CD4-positive, alpha-beta T cell (primary cell): ENCODE measurements around the gene RRAS. TPM values are rescaled to one million over a fixed set of nuclear protein-coding genes. Genes with fewer than 3 reads are reported as not detected.

Source experiments
- ATAC-seq: fragments of 200-7000 bp; cut with Tn5 transposase; one replicate; pipeline ENCODE4 v1.10.0; 2022; ENCODE audit warnings: mild to moderate bottlenecking; ENCODE audit not compliant: poor library complexity
- CTCF ChIA-PET: fragments of 350-600 bp; sonication (Branson Sonifier 250); formaldehyde crosslinking; loops from one replicate; lab custom pipeline; 2021; ENCODE audit warnings: antibody characterized with exemption, inconsistent platforms; lab: Charles Lee
- POLR2A ChIA-PET: fragments of 350-600 bp; sonication (Branson Sonifier 250); formaldehyde crosslinking; loops from one replicate; lab custom pipeline; 2021; ENCODE audit warnings: antibody characterized with exemption, inconsistent platforms; lab: Charles Lee
- DNase-seq, 14 experiments: peaks; one replicate each; pipeline ENCODE4 v3.0.0-alpha.2; 2013 to 2020; ENCODE audit warnings: mixed read lengths in 2 of 14
- H3K27ac ChIP-seq, 2 donors: one replicate each; pipeline versions ENCODE4 v1.5.1 to v1.7.0; 2013; ENCODE audit warnings: low read length in 2 of 2, low read depth in 1 of 2, mild to moderate bottlenecking in 1 of 2
- H3K27me3 ChIP-seq, 2 experiments: 1 replicate in 1 of 2; 2 replicates in 1 of 2; pipeline versions ENCODE4 v1.6.1 to v1.7.0; 2013; ENCODE audit warnings: low read length in 2 of 2, control low read depth in 1 of 2, mild to moderate bottlenecking in 1 of 2, moderate library complexity in 1 of 2; ENCODE audit not compliant: insufficient read depth in 2 of 2, control insufficient read depth in 1 of 2
- H3K36me3 ChIP-seq: one replicate; pipeline ENCODE4 v1.6.1; 2013; ENCODE audit warnings: low read length, control low read depth; ENCODE audit not compliant: insufficient read depth
- H3K4me1 ChIP-seq: one replicate; pipeline ENCODE4 v1.6.1; 2013; ENCODE audit warnings: low read length, control low read depth; ENCODE audit not compliant: insufficient read depth
- H3K4me3 ChIP-seq: one replicate; pipeline ENCODE4 v1.5.1; 2013; ENCODE audit warnings: mild to moderate bottlenecking, low read length, moderate library complexity
- H3K9me3 ChIP-seq, 2 experiments: 1 replicate in 1 of 2; 2 replicates in 1 of 2; pipeline versions ENCODE4 v1.6.1 to v1.7.0; 2013; ENCODE audit warnings: low read length in 2 of 2, mild to moderate bottlenecking in 2 of 2, control low read depth in 1 of 2, moderate library complexity in 1 of 2; ENCODE audit not compliant: control insufficient read depth in 1 of 2, insufficient read depth in 1 of 2
- H3K27ac Mint-ChIP-seq: one replicate; pipeline ENCODE4 v1.8.0; 2020; ENCODE audit warnings: mixed read lengths
- H3K27me3 Mint-ChIP-seq: one replicate; pipeline ENCODE4 v1.8.0; 2021; ENCODE audit warnings: mixed read lengths
- H3K36me3 Mint-ChIP-seq: one replicate; pipeline ENCODE4 v1.8.0; 2021; ENCODE audit warnings: low read depth, mixed read lengths
- H3K4me1 Mint-ChIP-seq: one replicate; pipeline ENCODE4 v1.8.0; 2021; ENCODE audit warnings: low read depth, mixed read lengths
- H3K4me3 Mint-ChIP-seq: one replicate; pipeline ENCODE4 v1.8.0; 2020; ENCODE audit warnings: mild to moderate bottlenecking, mixed read lengths
- H3K9me3 Mint-ChIP-seq: one replicate; pipeline ENCODE4 v1.8.0; 2020; ENCODE audit warnings: mixed read lengths
- CTCF ChIP-seq: fragments of 200-600 bp; IDR thresholded peaks from one replicate; pipeline ENCODE4 v1.8.0; 2022; ENCODE audit warnings: antibody characterized with exemption, mild to moderate bottlenecking
- intact Hi-C, 2 experiments: fragments of 100-400 bp; cut with DNase I in 1 of 2; cut with micrococcal nuclease in 1 of 2; formaldehyde crosslinking; loops; one replicate each; pipeline versions ENCODE4 v1.15.1 to v1.9.0; 2023 to 2025; cut with DNase I, micrococcal nuclease
- total RNA-seq, 174 experiments: library from RNA in 2 of 174; stranded (reverse) in 2 of 174; gene quantifications; one replicate each; pipeline ENCODE4 v1.2.3 and lab custom pipeline; 2021 to 2026

RRAS gene
- total RNA-seq, 2 experiments from 2014 or later = 4.2 to 4.7 TPM

- POLR2A ChIA-PET = interaction anchor here (1.5 kb wide), 1 partner anchor 8 kb away, joined by 3 read pairs; no protein-coding TSS in a partner anchor
Observed at GRCh38 chr19:49688531-49689132, 48.7 kb upstream of the RRAS start.

DNA sequence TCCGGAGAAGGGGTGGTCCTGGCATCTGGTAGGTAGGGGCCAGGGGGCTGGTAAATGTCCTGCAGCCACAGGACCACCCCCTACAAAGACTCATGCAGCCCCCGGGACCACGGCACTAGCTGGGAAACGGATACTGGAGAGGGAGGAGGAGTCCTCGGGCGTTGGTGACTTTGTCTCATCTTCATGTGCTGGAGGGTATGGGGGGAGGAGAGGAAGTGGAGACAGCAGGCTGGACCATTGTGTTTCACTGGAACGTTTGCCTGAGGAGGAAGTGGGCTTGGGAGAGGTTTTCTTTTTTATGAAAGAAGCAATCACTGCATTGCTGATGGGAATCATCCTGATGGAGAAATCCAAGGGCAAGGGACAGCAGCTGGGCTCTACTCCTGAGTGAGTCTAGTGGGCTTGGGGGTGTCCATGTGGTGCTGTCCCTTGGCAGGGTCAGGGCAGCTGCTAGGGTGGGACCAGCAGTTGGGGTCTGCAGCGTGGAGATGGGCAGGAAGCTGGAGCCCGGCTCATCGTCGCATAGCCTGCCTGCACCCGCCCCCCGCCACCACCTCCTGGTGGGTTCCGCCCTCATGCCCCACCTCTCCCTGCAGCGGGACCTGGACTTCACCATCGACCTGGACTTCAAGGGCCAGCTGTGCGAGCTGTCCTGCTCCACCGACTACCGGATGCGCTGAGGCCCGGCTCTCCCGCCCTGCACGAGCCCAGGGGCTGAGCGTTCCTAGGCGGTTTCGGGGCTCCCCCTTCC lies 47.8 kb upstream of the RRAS start:
- no peak for DNase-seq
- Mint-ChIP-seq H3K27ac (no peak overlapping the region), H3K27me3 (peaks cover 20% of the 10 kb centered on the region), H3K9me3 (no peaks in the 10 kb centered on the region), H3K4me1 (peaks cover 21% of the 10 kb centered on the region), H3K4me3 (no peak overlapping the region), H3K36me3 (peaks cover 49% of the 10 kb centered on the region)
- no peak for TF ChIP-seq CTCF
- peaks cover 33% of the 10 kb centered on the region for H3K4me1 ChIP-seq
- peaks cover 0 to 5% of the 10 kb centered on the region in 2 experiments for H3K9me3 ChIP-seq
- no peak overlapping the region for H3K27ac ChIP-seq
- no peak overlapping the region for H3K4me3 ChIP-seq
- POLR2A ChIA-PET = interaction anchor here (0.7 kb wide), 1 partner anchor 11 kb away, joined by 3 read pairs; no protein-coding TSS in a partner anchor
- no peak for ATAC-seq
- intact Hi-C loops = no loop called here
- H3K27me3 ChIP-seq = peaks cover 14 to 15% of the 10 kb centered on the region in 2 experiments
- CTCF ChIA-PET = no interaction called here
- H3K36me3 ChIP-seq = peaks cover 36% of the 10 kb centered on the region

More at GRCh38 chr19:49688531-49689132, 48.7 kb upstream of the RRAS start:
- ATAC-seq = no peak
- Histone ChIP-seq H3K4me1 (peaks cover 32% of the 10 kb centered on the region), H3K9me3 (peaks cover 0 to 5% of the 10 kb centered on the region in 2 experiments), H3K27me3 (peaks cover 14 to 15% of the 10 kb centered on the region in 2 experiments), H3K27ac (no peak overlapping the region), H3K36me3 (peaks cover 31% of the 10 kb centered on the region), H3K4me3 (no peak overlapping the region)
- no peak for TF ChIP-seq CTCF
- H3K9me3 Mint-ChIP-seq = no peaks in the 10 kb centered on the region
- peaks cover 21% of the 10 kb centered on the region for H3K4me1 Mint-ChIP-seq
- CTCF ChIA-PET = interaction anchor here (1.0 kb wide), 1 partner anchor 10 kb away, joined by 3 read pairs; no protein-coding TSS in a partner anchor
- H3K4me3 Mint-ChIP-seq = no peak overlapping the region
- intact Hi-C loops = no loop called here
- H3K27ac Mint-ChIP-seq = no peak overlapping the region
- DNase-seq = no peak
- H3K36me3 Mint-ChIP-seq = peaks cover 41% of the 10 kb centered on the region
- H3K27me3 Mint-ChIP-seq = peaks cover 20% of the 10 kb centered on the region

DNA sequence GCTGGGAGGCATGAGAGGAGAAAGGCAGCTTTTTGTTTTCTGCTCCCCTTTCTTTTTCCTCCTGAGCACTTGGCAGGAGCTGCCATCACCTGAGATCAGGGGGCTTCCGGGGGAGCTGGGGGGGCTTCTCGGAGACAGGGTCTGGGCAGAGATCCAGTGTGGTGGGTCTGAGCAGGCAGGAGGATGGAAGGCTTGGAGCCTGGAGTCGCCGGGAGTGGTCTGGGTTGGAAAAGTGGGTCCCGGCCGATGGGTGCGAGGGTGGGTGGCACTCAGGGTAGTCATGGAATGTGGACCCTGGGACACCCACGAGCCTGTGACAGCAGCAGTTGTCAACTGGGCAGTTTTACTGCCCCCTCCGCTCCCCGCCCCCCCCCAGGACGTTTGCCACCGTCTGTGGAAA lies 47.2 kb upstream of the RRAS start:
- H3K4me1 ChIP-seq = peaks cover 33% of the 10 kb centered on the region
- ATAC-seq = no peak
- no peak overlapping the region for H3K4me3 ChIP-seq
- DNase-seq = no peak
- intact Hi-C loops = no loop called here
- peaks cover 41% of the 10 kb centered on the region for H3K36me3 ChIP-seq
- ChIA-PET CTCF (no interaction called here), POLR2A (interaction anchor here (0.7 kb wide), 1 partner anchor 11 kb away, joined by 3 read pairs; no protein-coding TSS in a partner anchor)
- Mint-ChIP-seq H3K9me3 (no peaks in the 10 kb centered on the region), H3K27ac (no peak overlapping the region), H3K27me3 (peaks cover 16% of the 10 kb centered on the region), H3K4me3 (no peak overlapping the region), H3K4me1 (peaks cover 21% of the 10 kb centered on the region), H3K36me3 (peaks cover 53% of the 10 kb centered on the region)
- TF ChIP-seq CTCF = no peak
- H3K27ac ChIP-seq = no peak overlapping the region
- peaks cover 0 to 5% of the 10 kb centered on the region in 2 experiments for H3K9me3 ChIP-seq
- peaks cover 14 to 15% of the 10 kb centered on the region in 2 experiments for H3K27me3 ChIP-seq
